NCI-H1694 (cell line): ENCODE data around the gene MRPS11.
"Not testable (repeated sequence)": the region's sequence is repeated elsewhere in the genome, so short reads cannot be mapped to it uniquely, and the experiment has no call there.

Experiments used
- DNase-seq: peaks from one replicate; lab custom pipeline; 2025; lab: John Stamatoyannopoulos, UW

Gene MRPS11

GRCh38 chr15:88489321-88489720 lies 21.8 kb downstream of the MRPS11 start:
- DNase-seq: no peak

GRCh38 chr15:88490036-88490435 lies 22.5 kb downstream of the MRPS11 start:
- no peak for DNase-seq

- no peak for DNase-seq
Observed at GRCh38 chr15:88491158-88491557, 23.6 kb downstream of the MRPS11 start.

- DNase-seq: no peak
Observed at GRCh38 chr15:88493844-88494243, 26.3 kb downstream of the MRPS11 start.

GRCh38 chr15:88497109-88497765 lies 29.7 kb downstream of the MRPS11 start:
- DNase-seq: no peak

GRCh38 chr15:88498996-88499395 lies 31.5 kb downstream of the MRPS11 start:
- DNase-seq: no peak

GRCh38 chr15:88504445-88504844 lies 36.9 kb downstream of the MRPS11 start:
- no peak for DNase-seq

- no peak for DNase-seq
Observed at GRCh38 chr15:88505721-88506120, 38.2 kb downstream of the MRPS11 start.

- DNase-seq: no peak
Observed at GRCh38 chr15:88506628-88507027, 39.1 kb downstream of the MRPS11 start.

GRCh38 chr15:88509321-88509720 lies 41.8 kb downstream of the MRPS11 start:
- DNase-seq: no peak

- no peak for DNase-seq
Observed at GRCh38 chr15:88509964-88510363, 42.5 kb downstream of the MRPS11 start.

GRCh38 chr15:88511161-88511560 lies 43.7 kb downstream of the MRPS11 start:
- DNase-seq: no peak

- peak; percentile 69 for DNase-seq
Observed at GRCh38 chr15:88512078-88512477, 44.6 kb downstream of the MRPS11 start.

- DNase-seq: no peak
Observed at GRCh38 chr15:88512601-88513000, 45.1 kb downstream of the MRPS11 start.

GRCh38 chr15:88513195-88513594 lies 45.7 kb downstream of the MRPS11 start:
- no peak for DNase-seq

GRCh38 chr15:88518903-88519302 lies 51.4 kb downstream of the MRPS11 start:
- no peak for DNase-seq

- not testable (repeated sequence) for DNase-seq
Observed at GRCh38 chr15:88524094-88524493, 56.6 kb downstream of the MRPS11 start.

- no peak for DNase-seq
Observed at GRCh38 chr15:88525418-88525817, 57.9 kb downstream of the MRPS11 start.

- no peak for DNase-seq
Observed at GRCh38 chr15:88526247-88526879, 58.9 kb downstream of the MRPS11 start.

GRCh38 chr15:88529021-88529630 lies 61.6 kb downstream of the MRPS11 start:
- no peak for DNase-seq
